Karpas-422 (cell line): ENCODE measurements around the gene CARD10. TPM values are rescaled to one million over a fixed set of nuclear protein-coding genes. Genes with fewer than 3 reads are reported as not detected.
"Not testable (repeated sequence)": the region's sequence is repeated elsewhere in the genome, so short reads cannot be mapped to it uniquely, and the experiment has no call there.

Experiments used
- DNase-seq: peaks from one replicate; pipeline ENCODE4 v3.0.0-alpha.2; 2015
- H2AFZ ChIP-seq: fragments of 200-600 bp; sonication (generic); 2 replicates; pipeline ENCODE4 v1.6.1; 2014; ENCODE audit warnings: antibody characterized with exemption, low read length, mixed read lengths
- H3K27ac ChIP-seq: fragments of 200-600 bp; sonication (generic); 2 replicates; pipeline ENCODE4 v1.5.1; 2014; ENCODE audit warnings: mild to moderate bottlenecking, low read length, moderate library complexity
- H3K27me3 ChIP-seq: fragments of 200-600 bp; sonication (generic); 2 replicates; pipeline ENCODE4 v1.6.1; 2014; ENCODE audit warnings: low read length, mixed read lengths
- H3K36me3 ChIP-seq: fragments of 200-600 bp; sonication (generic); 2 replicates; pipeline ENCODE4 v1.6.1; 2014; ENCODE audit warnings: low read length, mixed read lengths; ENCODE audit not compliant: insufficient read depth
- H3K4me1 ChIP-seq: fragments of 200-600 bp; sonication (generic); 2 replicates; pipeline ENCODE4 v1.6.1; 2014; ENCODE audit warnings: mild to moderate bottlenecking, low read length, mixed read lengths
- H3K4me2 ChIP-seq: fragments of 200-600 bp; sonication (generic); 2 replicates; pipeline ENCODE4 v1.6.1; 2014; ENCODE audit warnings: low read length, low read depth, mild to moderate bottlenecking; ENCODE audit not compliant: poor library complexity, severe bottlenecking
- H3K4me3 ChIP-seq: fragments of 200-600 bp; sonication (generic); 2 replicates; pipeline ENCODE4 v1.5.1; 2014; ENCODE audit warnings: mild to moderate bottlenecking, antibody characterized with exemption, low read length, mixed read lengths
- H3K79me2 ChIP-seq: fragments of 200-600 bp; sonication (generic); 2 replicates; pipeline ENCODE4 v1.6.1; 2014; ENCODE audit warnings: mild to moderate bottlenecking, low read length, mixed read lengths
- H3K9ac ChIP-seq: fragments of 200-600 bp; sonication (generic); 2 replicates; pipeline ENCODE4 v1.6.0; 2014; ENCODE audit warnings: low read length
- H3K9me2 ChIP-seq: fragments of 200-600 bp; sonication (generic), shearing (Covaris generic); replicated peaks from 2 replicates; pipeline ENCODE4 v1.6.0; 2014; ENCODE audit warnings: mild to moderate bottlenecking, low read length, moderate library complexity; ENCODE audit not compliant: insufficient read depth
- H3K9me3 ChIP-seq: fragments of 300-700, 200-600 bp; sonication (generic); 2 replicates; pipeline ENCODE4 v1.6.1; 2014; ENCODE audit warnings: low read length, mixed read lengths
- H4K20me1 ChIP-seq: fragments of 200-600 bp; sonication (generic); 2 replicates; pipeline ENCODE4 v1.6.1; 2014; ENCODE audit warnings: mild to moderate bottlenecking, antibody characterized with exemption, low read length, low read depth; ENCODE audit not compliant: insufficient read depth
- total RNA-seq: library from RNA; depleted of rRNA; stranded (reverse); fragments of >200 nt; shearing (Covaris generic); gene quantifications from 2 replicates; pipeline ENCODE4 v1.2.3, GENCODE V29; 2014; ENCODE audit warnings: low replicate concordance

The CARD10 gene
- total RNA-seq, 1 experiment from 2014 or later: not detected

- H3K27ac ChIP-seq, H2AFZ ChIP-seq, H3K9ac ChIP-seq, DNase-seq, H3K36me3 ChIP-seq, H3K4me2 ChIP-seq, H3K79me2 ChIP-seq, H3K4me3 ChIP-seq, H3K9me2 ChIP-seq, H3K9me3 ChIP-seq, H3K27me3 ChIP-seq: not testable (repeated sequence)
- H4K20me1 ChIP-seq: peaks cover 19% of the 10 kb centered on the region; the same call in 1 of the 2 replicates
- H3K4me1 ChIP-seq: peaks cover 23% of the 10 kb centered on the region
Measured at GRCh38 chr22:37468201-37468695, 51.0 kb downstream of the CARD10 start.

GRCh38 chr22:37467391-37467955 lies 51.7 kb downstream of the CARD10 start:
- Histone ChIP-seq H3K4me1 (peaks cover 23% of the 10 kb centered on the region), H4K20me1 (peaks cover 20% of the 10 kb centered on the region), H3K27me3 (no peaks in the 10 kb centered on the region), H3K9me3 (no peaks in the 10 kb centered on the region), H3K36me3 (no peaks in the 10 kb centered on the region; the same call in 1 of the 2 replicates), H3K4me3 (no peak overlapping the region), H3K4me2 (no peak overlapping the region), H3K9me2 (no peaks in the 10 kb centered on the region), H3K27ac (no peak overlapping the region), H3K9ac (no peak overlapping the region), H2AFZ (no peak overlapping the region), H3K79me2 (no peaks in the 10 kb centered on the region)
- DNase-seq: no peak

- Histone ChIP-seq H3K9me2 (no peaks in the 10 kb centered on the region), H3K9me3 (no peaks in the 10 kb centered on the region), H3K4me3 (no peak overlapping the region), H3K4me1 (peaks cover 23% of the 10 kb centered on the region), H2AFZ (no peak overlapping the region), H3K4me2 (no peak overlapping the region), H3K36me3 (no peaks in the 10 kb centered on the region; the same call in 1 of the 2 replicates), H3K79me2 (no peaks in the 10 kb centered on the region), H3K9ac (no peak overlapping the region), H4K20me1 (peaks cover 19% of the 10 kb centered on the region), H3K27ac (no peak overlapping the region), H3K27me3 (no peaks in the 10 kb centered on the region)
- DNase-seq: peak; percentile 67
Measured at GRCh38 chr22:37464181-37464580, 55.0 kb downstream of the CARD10 start.

GRCh38 chr22:37462983-37463382 lies 56.2 kb downstream of the CARD10 start:
- Histone ChIP-seq H3K27me3 (no peaks in the 10 kb centered on the region), H3K9ac (no peak overlapping the region), H3K4me2 (no peak overlapping the region), H3K27ac (no peak overlapping the region), H4K20me1 (peaks cover 22% of the 10 kb centered on the region), H3K9me2 (no peaks in the 10 kb centered on the region), H3K4me3 (no peak overlapping the region), H3K79me2 (no peaks in the 10 kb centered on the region), H3K36me3 (no peaks in the 10 kb centered on the region), H3K4me1 (peaks cover 23% of the 10 kb centered on the region), H2AFZ (no peak overlapping the region), H3K9me3 (no peaks in the 10 kb centered on the region)
- DNase-seq: peak; percentile 64

GRCh38 chr22:37462436-37462835 lies 56.8 kb downstream of the CARD10 start:
- no peaks in the 10 kb centered on the region for H3K9me3 ChIP-seq
- H3K9me2 ChIP-seq: no peaks in the 10 kb centered on the region
- no peak overlapping the region for H3K27ac ChIP-seq
- peaks cover 22% of the 10 kb centered on the region for H4K20me1 ChIP-seq
- H3K36me3 ChIP-seq: no peaks in the 10 kb centered on the region
- no peak overlapping the region for H3K4me2 ChIP-seq
- no peak overlapping the region for H2AFZ ChIP-seq
- no peaks in the 10 kb centered on the region for H3K27me3 ChIP-seq
- peaks cover 23% of the 10 kb centered on the region for H3K4me1 ChIP-seq
- no peaks in the 10 kb centered on the region for H3K79me2 ChIP-seq
- H3K9ac ChIP-seq: no peak overlapping the region
- no peak overlapping the region for H3K4me3 ChIP-seq
- DNase-seq: no peak

GRCh38 chr22:37461961-37462360 lies 57.3 kb downstream of the CARD10 start:
- DNase-seq: no peak
- Histone ChIP-seq H3K79me2 (no peaks in the 10 kb centered on the region), H3K27ac (no peak overlapping the region), H3K9me3 (no peaks in the 10 kb centered on the region), H3K36me3 (no peaks in the 10 kb centered on the region), H3K27me3 (no peaks in the 10 kb centered on the region), H4K20me1 (peaks cover 22% of the 10 kb centered on the region), H3K4me1 (peaks cover 23% of the 10 kb centered on the region), H3K4me2 (no peak overlapping the region), H3K4me3 (no peak overlapping the region), H3K9me2 (no peaks in the 10 kb centered on the region), H2AFZ (no peak overlapping the region), H3K9ac (no peak overlapping the region)

GRCh38 chr22:37460684-37461083 lies 58.5 kb downstream of the CARD10 start:
- Histone ChIP-seq H3K36me3 (no peaks in the 10 kb centered on the region), H3K27me3 (no peaks in the 10 kb centered on the region), H3K9me3 (no peaks in the 10 kb centered on the region), H3K4me3 (no peak overlapping the region), H4K20me1 (peaks cover 22% of the 10 kb centered on the region), H3K4me2 (no peak overlapping the region), H2AFZ (no peak overlapping the region), H3K4me1 (peaks cover 18% of the 10 kb centered on the region), H3K9ac (no peak overlapping the region), H3K9me2 (no peaks in the 10 kb centered on the region), H3K27ac (no peak overlapping the region), H3K79me2 (no peaks in the 10 kb centered on the region)
- DNase-seq: no peak

GRCh38 chr22:37459206-37459605 lies 60.0 kb downstream of the CARD10 start:
- Histone ChIP-seq H2AFZ (no peak overlapping the region), H3K4me3 (no peak overlapping the region), H3K9ac (no peak overlapping the region), H3K27ac (no peak overlapping the region), H3K27me3 (no peaks in the 10 kb centered on the region), H3K9me2 (no peaks in the 10 kb centered on the region), H3K4me2 (no peak overlapping the region), H4K20me1 (peaks cover 17% of the 10 kb centered on the region), H3K4me1 (peaks cover 4% of the 10 kb centered on the region), H3K36me3 (no peaks in the 10 kb centered on the region), H3K9me3 (no peaks in the 10 kb centered on the region), H3K79me2 (no peaks in the 10 kb centered on the region)
- DNase-seq: no peak
